ENCODE measurements around the gene HEATR3.

HEATR3 gene

GRCh38 chr16:50065624-50066481, at the start of gene HEATR3:
Gene HEATR3 (plus strand): TSS chr16:50065970. CDS start chr16:50066132, 162 bp downstream.
- peak within 1 kb of the TSS; percentile 84 for H3K4me3 ChIP-seq (ENCODE audit: low read depth, low read length)
- peak within 1 kb of the TSS; percentile 40 for H3K9ac ChIP-seq
- H3K36me3 ChIP-seq (ENCODE audit: control insufficient read depth, insufficient read depth, low read length): no peaks in the 10 kb centered on the region
- H3K4me2 ChIP-seq (ENCODE audit: low read length): peak within 1 kb of the TSS; percentile 95
- peak within 1 kb of the TSS; percentile 98 for H2AFZ ChIP-seq
- TF ChIP-seq CTCF (IDR thresholded peaks at IDR 0.05): no peak
- peak within 1 kb of the TSS; percentile 89 for H3K27ac ChIP-seq
- H3K9me3 ChIP-seq (ENCODE audit: control insufficient read depth, low read length): no peaks in the 10 kb centered on the region
- peaks cover 5% of the 10 kb centered on the region for H3K79me2 ChIP-seq
- peaks cover 10% of the 10 kb centered on the region for H3K4me1 ChIP-seq
- no peaks in the 10 kb centered on the region for H3K27me3 ChIP-seq (ENCODE audit: control insufficient read depth, insufficient read depth, low read length)

GRCh38 chr16:50017553-50017952, 48.2 kb upstream of the HEATR3 start:
- no peak overlapping the region for H2AFZ ChIP-seq
- no peaks in the 10 kb centered on the region for H3K4me1 ChIP-seq
- H3K4me2 ChIP-seq (ENCODE audit: low read length): no peak overlapping the region
- no peak for TF ChIP-seq CTCF (IDR thresholded peaks at IDR 0.05)
- no peak overlapping the region for H3K27ac ChIP-seq
- H3K4me3 ChIP-seq (ENCODE audit: low read depth, low read length): no peak overlapping the region
- no peaks in the 10 kb centered on the region for H3K79me2 ChIP-seq
- H3K9ac ChIP-seq: no peak overlapping the region
- H3K27me3 ChIP-seq (ENCODE audit: control insufficient read depth, insufficient read depth, low read length): no peaks in the 10 kb centered on the region
- no peaks in the 10 kb centered on the region for H3K9me3 ChIP-seq (ENCODE audit: control insufficient read depth, low read length)
- no peaks in the 10 kb centered on the region for H3K36me3 ChIP-seq (ENCODE audit: control insufficient read depth, insufficient read depth, low read length)

GRCh38 chr16:50021544-50021943, 44.2 kb upstream of the HEATR3 start:
- no peak for TF ChIP-seq CTCF (IDR thresholded peaks at IDR 0.05)
- peaks cover 3% of the 10 kb centered on the region for H3K79me2 ChIP-seq
- no peaks in the 10 kb centered on the region for H3K9me3 ChIP-seq (ENCODE audit: control insufficient read depth, low read length)
- H3K4me1 ChIP-seq: no peaks in the 10 kb centered on the region
- H3K4me2 ChIP-seq (ENCODE audit: low read length): no peak overlapping the region
- no peak overlapping the region for H3K9ac ChIP-seq
- H3K27me3 ChIP-seq (ENCODE audit: control insufficient read depth, insufficient read depth, low read length): no peaks in the 10 kb centered on the region
- H3K4me3 ChIP-seq (ENCODE audit: low read depth, low read length): no peak overlapping the region
- peak overlapping the region; percentile 2 for H2AFZ ChIP-seq
- H3K36me3 ChIP-seq (ENCODE audit: control insufficient read depth, insufficient read depth, low read length): no peaks in the 10 kb centered on the region
- no peak overlapping the region for H3K27ac ChIP-seq

GRCh38 chr16:50023641-50024040, 42.1 kb upstream of the HEATR3 start:
- H3K4me1 ChIP-seq: no peaks in the 10 kb centered on the region
- H3K27ac ChIP-seq: no peak overlapping the region
- no peaks in the 10 kb centered on the region for H3K36me3 ChIP-seq (ENCODE audit: control insufficient read depth, insufficient read depth, low read length)
- H2AFZ ChIP-seq: no peak overlapping the region
- no peak overlapping the region for H3K9ac ChIP-seq
- H3K9me3 ChIP-seq (ENCODE audit: control insufficient read depth, low read length): no peaks in the 10 kb centered on the region
- TF ChIP-seq CTCF (IDR thresholded peaks at IDR 0.05): no peak
- H3K79me2 ChIP-seq: peaks cover 4% of the 10 kb centered on the region
- no peak overlapping the region for H3K4me2 ChIP-seq (ENCODE audit: low read length)
- no peak overlapping the region for H3K4me3 ChIP-seq (ENCODE audit: low read depth, low read length)
- H3K27me3 ChIP-seq (ENCODE audit: control insufficient read depth, insufficient read depth, low read length): no peaks in the 10 kb centered on the region

- H3K9ac ChIP-seq: no peak overlapping the region
- peaks cover 4% of the 10 kb centered on the region for H3K79me2 ChIP-seq
- H3K36me3 ChIP-seq (ENCODE audit: control insufficient read depth, insufficient read depth, low read length): no peaks in the 10 kb centered on the region
- no peak overlapping the region for H3K4me2 ChIP-seq (ENCODE audit: low read length)
- no peaks in the 10 kb centered on the region for H3K4me1 ChIP-seq
- no peaks in the 10 kb centered on the region for H3K27me3 ChIP-seq (ENCODE audit: control insufficient read depth, insufficient read depth, low read length)
- H2AFZ ChIP-seq: peak overlapping the region; percentile 91
- TF ChIP-seq CTCF (IDR thresholded peaks at IDR 0.05): no peak
- no peaks in the 10 kb centered on the region for H3K9me3 ChIP-seq (ENCODE audit: control insufficient read depth, low read length)
- no peak overlapping the region for H3K27ac ChIP-seq
- no peak overlapping the region for H3K4me3 ChIP-seq (ENCODE audit: low read depth, low read length)
Observed at GRCh38 chr16:50024207-50024606, 41.6 kb upstream of the HEATR3 start.
